K562 (cell line): ENCODE data around the gene RHOB.

Source experiments
- NELFE ChIP-seq: IDR thresholded peaks from 2 replicates; pipeline ENCODE4 v1.6.1; 2011; ENCODE audit warnings: mild to moderate bottlenecking; ENCODE audit not compliant: insufficient read depth, insufficient read length
- ZNF133 ChIP-seq: fragments of 250-450 bp; sonication (Bioruptor Pico); IDR thresholded peaks from 2 replicates; pipeline ENCODE4 v1.4.0; 2020; ENCODE audit warnings: mild to moderate bottlenecking

- TF ChIP-seq NELFE = no peak
- TF ChIP-seq ZNF133 (CRISPR knock-in tag) = no peak
Observed at GRCh38 chr2:20487392-20488174, 40.7 kb downstream of the RHOB start.
